Measurements from ENCODE around the gene TBCA.

DNA sequence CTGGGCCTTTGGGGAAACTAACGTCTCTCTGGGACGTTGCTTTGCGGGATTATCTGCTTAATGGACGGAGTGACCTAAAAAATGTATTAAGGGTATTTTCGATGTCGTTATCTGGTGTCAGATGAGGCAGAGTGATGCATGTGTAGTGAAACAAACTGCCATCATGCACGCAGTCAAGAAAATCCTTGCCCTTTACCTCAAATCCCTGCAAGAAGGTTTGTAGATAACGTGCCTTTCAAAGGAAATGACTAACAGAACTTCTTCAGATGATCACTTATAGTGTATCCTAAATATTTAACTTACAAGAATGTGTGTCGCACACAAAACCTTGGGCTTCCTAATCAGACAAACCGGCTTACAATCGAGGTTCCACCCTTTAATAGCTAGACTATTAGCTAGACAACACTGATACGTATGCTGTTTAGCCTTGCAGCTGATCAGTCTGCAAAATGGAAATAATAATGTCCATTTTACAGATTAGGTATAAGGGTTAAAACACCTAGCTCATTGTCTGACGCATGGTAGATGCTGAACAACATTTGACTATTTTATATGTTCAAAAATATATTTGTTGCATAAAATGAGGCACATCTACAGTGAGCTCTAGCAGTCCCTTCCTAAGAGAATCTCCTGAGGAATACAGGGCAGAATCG, 541 bp upstream of the TBCA start:
- TF ChIP-seq, protein P1, sequence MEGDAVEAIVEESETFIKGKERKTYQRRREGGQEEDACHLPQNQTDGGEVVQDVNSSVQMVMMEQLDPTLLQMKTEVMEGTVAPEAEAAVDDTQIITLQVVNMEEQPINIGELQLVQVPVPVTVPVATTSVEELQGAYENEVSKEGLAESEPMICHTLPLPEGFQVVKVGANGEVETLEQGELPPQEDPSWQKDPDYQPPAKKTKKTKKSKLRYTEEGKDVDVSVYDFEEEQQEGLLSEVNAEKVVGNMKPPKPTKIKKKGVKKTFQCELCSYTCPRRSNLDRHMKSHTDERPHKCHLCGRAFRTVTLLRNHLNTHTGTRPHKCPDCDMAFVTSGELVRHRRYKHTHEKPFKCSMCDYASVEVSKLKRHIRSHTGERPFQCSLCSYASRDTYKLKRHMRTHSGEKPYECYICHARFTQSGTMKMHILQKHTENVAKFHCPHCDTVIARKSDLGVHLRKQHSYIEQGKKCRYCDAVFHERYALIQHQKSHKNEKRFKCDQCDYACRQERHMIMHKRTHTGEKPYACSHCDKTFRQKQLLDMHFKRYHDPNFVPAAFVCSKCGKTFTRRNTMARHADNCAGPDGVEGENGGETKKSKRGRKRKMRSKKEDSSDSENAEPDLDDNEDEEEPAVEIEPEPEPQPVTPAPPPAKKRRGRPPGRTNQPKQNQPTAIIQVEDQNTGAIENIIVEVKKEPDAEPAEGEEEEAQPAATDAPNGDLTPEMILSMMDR (conservative IDR thresholded peaks at IDR 0.05), result no peak
- no peak for TF ChIP-seq ZFX (IDR thresholded peaks at IDR 0.05)

Data from C4-2B (cell line).